ENCODE results near the gene BTAF1.

The BTAF1 gene

GRCh38 chr10:91932737-91933136 is 9.2 kb downstream of the BTAF1 start:
- Mint-ChIP-seq H3K36me3 (peaks cover 24% of the 10 kb centered on the region), H3K27ac (no peak overlapping the region), H3K9me3 (ENCODE audit: low read depth) (no peaks in the 10 kb centered on the region), H3K4me1 (ENCODE audit: low read depth) (peaks cover 68% of the 10 kb centered on the region), H3K27me3 (no peaks in the 10 kb centered on the region), H3K4me3 (no peak overlapping the region)

GRCh38 chr10:91935886-91936285 is 12.3 kb downstream of the BTAF1 start:
- Mint-ChIP-seq H3K27me3 (no peaks in the 10 kb centered on the region), H3K27ac (no peak overlapping the region), H3K4me1 (ENCODE audit: low read depth) (peaks cover 59% of the 10 kb centered on the region), H3K9me3 (ENCODE audit: low read depth) (no peaks in the 10 kb centered on the region), H3K4me3 (no peak overlapping the region), H3K36me3 (peaks cover 28% of the 10 kb centered on the region)

GRCh38 chr10:91939653-91940052 is 16.1 kb downstream of the BTAF1 start:
- peaks cover 33% of the 10 kb centered on the region for H3K4me1 Mint-ChIP-seq (ENCODE audit: low read depth)

GRCh38 chr10:91941426-91941825 is 17.9 kb downstream of the BTAF1 start:
- H3K4me3 Mint-ChIP-seq, result no peak overlapping the region
- peaks cover 18% of the 10 kb centered on the region for H3K36me3 Mint-ChIP-seq
- H3K9me3 Mint-ChIP-seq (ENCODE audit: low read depth), result no peaks in the 10 kb centered on the region
- no peak overlapping the region for H3K27ac Mint-ChIP-seq
- H3K27me3 Mint-ChIP-seq, result no peaks in the 10 kb centered on the region
- peaks cover 36% of the 10 kb centered on the region for H3K4me1 Mint-ChIP-seq (ENCODE audit: low read depth)

More at GRCh38 chr10:91939653-91940052, 16.1 kb downstream of the BTAF1 start:
- H3K36me3 Mint-ChIP-seq, result peaks cover 24% of the 10 kb centered on the region
- no peak overlapping the region for H3K4me3 Mint-ChIP-seq
- H3K27ac Mint-ChIP-seq, result no peak overlapping the region
- no peaks in the 10 kb centered on the region for H3K27me3 Mint-ChIP-seq
- H3K9me3 Mint-ChIP-seq (ENCODE audit: low read depth), result no peaks in the 10 kb centered on the region

- H3K36me3 Mint-ChIP-seq, result peaks cover 19% of the 10 kb centered on the region
- peaks cover 25% of the 10 kb centered on the region for H3K4me1 Mint-ChIP-seq (ENCODE audit: low read depth)
- peak overlapping the region; percentile 21 for H3K4me3 Mint-ChIP-seq
- H3K9me3 Mint-ChIP-seq (ENCODE audit: low read depth), result no peaks in the 10 kb centered on the region
- no peaks in the 10 kb centered on the region for H3K27me3 Mint-ChIP-seq
- H3K27ac Mint-ChIP-seq, result peak overlapping the region; percentile 61
These were observed 21.5 kb downstream of the BTAF1 start for GRCh38 chr10:91944880-91945630.

GRCh38 chr10:91953600-91954160 is 30.1 kb downstream of the BTAF1 start:
- peaks cover 3% of the 10 kb centered on the region for H3K4me1 Mint-ChIP-seq (ENCODE audit: low read depth)

GRCh38 chr10:91955114-91955513 is 31.5 kb downstream of the BTAF1 start:
- Mint-ChIP-seq H3K9me3 (ENCODE audit: low read depth) (no peaks in the 10 kb centered on the region), H3K27me3 (no peaks in the 10 kb centered on the region), H3K36me3 (peaks cover 14% of the 10 kb centered on the region), H3K27ac (no peak overlapping the region), H3K4me1 (ENCODE audit: low read depth) (no peaks in the 10 kb centered on the region), H3K4me3 (no peak overlapping the region)

More at GRCh38 chr10:91953600-91954160, 30.1 kb downstream of the BTAF1 start:
- H3K9me3 Mint-ChIP-seq (ENCODE audit: low read depth), result no peaks in the 10 kb centered on the region
- H3K27me3 Mint-ChIP-seq, result no peaks in the 10 kb centered on the region
- H3K27ac Mint-ChIP-seq, result no peak overlapping the region
- no peak overlapping the region for H3K4me3 Mint-ChIP-seq
- H3K36me3 Mint-ChIP-seq, result peaks cover 8% of the 10 kb centered on the region

GRCh38 chr10:91957091-91957490 is 33.5 kb downstream of the BTAF1 start:
- no peaks in the 10 kb centered on the region for H3K9me3 Mint-ChIP-seq (ENCODE audit: low read depth)
- peak overlapping the region; percentile 31 for H3K27ac Mint-ChIP-seq
- peaks cover 2% of the 10 kb centered on the region for H3K4me1 Mint-ChIP-seq (ENCODE audit: low read depth)
- no peaks in the 10 kb centered on the region for H3K27me3 Mint-ChIP-seq
- peaks cover 14% of the 10 kb centered on the region for H3K36me3 Mint-ChIP-seq
- no peak overlapping the region for H3K4me3 Mint-ChIP-seq

GRCh38 chr10:91969297-91969696 is 45.7 kb downstream of the BTAF1 start:
- H3K9me3 Mint-ChIP-seq (ENCODE audit: low read depth), result no peaks in the 10 kb centered on the region
- peaks cover 9% of the 10 kb centered on the region for H3K4me1 Mint-ChIP-seq (ENCODE audit: low read depth)
- no peak overlapping the region for H3K4me3 Mint-ChIP-seq
- H3K27me3 Mint-ChIP-seq, result no peaks in the 10 kb centered on the region
- H3K36me3 Mint-ChIP-seq, result peaks cover 33% of the 10 kb centered on the region
- H3K27ac Mint-ChIP-seq, result no peak overlapping the region

GRCh38 chr10:91974960-91975359 is 51.4 kb downstream of the BTAF1 start:
- peaks cover 36% of the 10 kb centered on the region for H3K4me1 Mint-ChIP-seq (ENCODE audit: low read depth)
- peak overlapping the region; percentile 96 for H3K27ac Mint-ChIP-seq
- H3K36me3 Mint-ChIP-seq, result peaks cover 42% of the 10 kb centered on the region
- peak overlapping the region; percentile 63 for H3K4me3 Mint-ChIP-seq
- no peaks in the 10 kb centered on the region for H3K27me3 Mint-ChIP-seq
- H3K9me3 Mint-ChIP-seq (ENCODE audit: low read depth), result no peaks in the 10 kb centered on the region

- H3K9me3 Mint-ChIP-seq (ENCODE audit: low read depth), result no peaks in the 10 kb centered on the region
- H3K27ac Mint-ChIP-seq, result peak overlapping the region; percentile 96
- H3K4me1 Mint-ChIP-seq (ENCODE audit: low read depth), result peaks cover 36% of the 10 kb centered on the region
- H3K4me3 Mint-ChIP-seq, result peak overlapping the region; percentile 63
- H3K36me3 Mint-ChIP-seq, result peaks cover 39% of the 10 kb centered on the region
- H3K27me3 Mint-ChIP-seq, result no peaks in the 10 kb centered on the region
These were observed 51.9 kb downstream of the BTAF1 start for GRCh38 chr10:91975438-91975837.

GRCh38 chr10:91976317-91977051 is 52.9 kb downstream of the BTAF1 start:
- Mint-ChIP-seq H3K4me1 (ENCODE audit: low read depth) (peaks cover 36% of the 10 kb centered on the region), H3K36me3 (peaks cover 38% of the 10 kb centered on the region), H3K27ac (peak overlapping the region; percentile 96), H3K27me3 (no peaks in the 10 kb centered on the region), H3K4me3 (no peak overlapping the region), H3K9me3 (ENCODE audit: low read depth) (no peaks in the 10 kb centered on the region)

- Mint-ChIP-seq H3K4me3 (no peak overlapping the region), H3K27me3 (no peaks in the 10 kb centered on the region), H3K36me3 (peaks cover 33% of the 10 kb centered on the region), H3K27ac (peak overlapping the region; percentile 30), H3K4me1 (ENCODE audit: low read depth) (peaks cover 36% of the 10 kb centered on the region), H3K9me3 (ENCODE audit: low read depth) (no peaks in the 10 kb centered on the region)
These were observed 53.9 kb downstream of the BTAF1 start for GRCh38 chr10:91977491-91977890.

GRCh38 chr10:91978585-91978984 is 55.0 kb downstream of the BTAF1 start:
- H3K27ac Mint-ChIP-seq, result no peak overlapping the region
- no peaks in the 10 kb centered on the region for H3K27me3 Mint-ChIP-seq
- H3K9me3 Mint-ChIP-seq (ENCODE audit: low read depth), result no peaks in the 10 kb centered on the region
- H3K4me3 Mint-ChIP-seq, result no peak overlapping the region
- H3K36me3 Mint-ChIP-seq, result peaks cover 35% of the 10 kb centered on the region
- peaks cover 38% of the 10 kb centered on the region for H3K4me1 Mint-ChIP-seq (ENCODE audit: low read depth)

- peaks cover 27% of the 10 kb centered on the region for H3K4me1 Mint-ChIP-seq (ENCODE audit: low read depth)
- no peak overlapping the region for H3K27ac Mint-ChIP-seq
- peaks cover 38% of the 10 kb centered on the region for H3K36me3 Mint-ChIP-seq
- H3K27me3 Mint-ChIP-seq, result no peaks in the 10 kb centered on the region
- H3K9me3 Mint-ChIP-seq (ENCODE audit: low read depth), result no peaks in the 10 kb centered on the region
- no peak overlapping the region for H3K4me3 Mint-ChIP-seq
These were observed 56.7 kb downstream of the BTAF1 start for GRCh38 chr10:91980319-91980718.

All from activated naive CD8-positive, alpha-beta T cell (primary cell).